DND-41 (cell line): Measurements from ENCODE around the gene EPN3.

Experiments
- EZH2 ChIP-seq: IDR thresholded peaks from 3 replicates; pipeline ENCODE4 v1.6.1; 2012; ENCODE audit warnings: borderline replicate concordance, low read depth, mild to moderate bottlenecking, moderate library complexity, low read length, inconsistent platforms; ENCODE audit not compliant: severe bottlenecking
- TF ChIP-seq, protein P1 (sequence below): IDR thresholded peaks from 2 replicates; pipeline ENCODE4 v1.5.1; 2012; ENCODE audit warnings: borderline replicate concordance, low read length, moderate library complexity, mild to moderate bottlenecking; ENCODE audit not compliant: poor library complexity, severe bottlenecking; ENCODE audit errors: extremely low read depth

DNA sequence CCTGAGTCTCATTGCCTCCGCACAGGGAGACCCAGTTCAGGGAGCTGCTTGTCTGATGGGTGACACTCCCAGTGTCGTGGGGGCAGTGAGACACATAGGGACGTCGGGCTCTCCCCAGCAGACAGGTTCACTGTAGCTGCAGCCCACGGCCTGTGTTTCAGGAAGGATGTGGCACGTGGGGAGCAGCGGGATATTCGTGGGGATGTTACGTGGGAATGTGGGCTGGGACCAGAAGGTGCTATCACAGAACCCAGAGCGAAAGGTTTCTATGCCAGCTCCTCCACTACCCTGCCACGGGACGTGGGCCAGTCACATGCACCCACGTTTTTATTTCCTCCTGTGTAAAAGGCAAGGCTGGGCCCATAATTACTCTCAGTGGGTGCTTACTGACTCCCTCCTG, 44.3 kb downstream of the EPN3 start:
- TF ChIP-seq, protein P1, sequence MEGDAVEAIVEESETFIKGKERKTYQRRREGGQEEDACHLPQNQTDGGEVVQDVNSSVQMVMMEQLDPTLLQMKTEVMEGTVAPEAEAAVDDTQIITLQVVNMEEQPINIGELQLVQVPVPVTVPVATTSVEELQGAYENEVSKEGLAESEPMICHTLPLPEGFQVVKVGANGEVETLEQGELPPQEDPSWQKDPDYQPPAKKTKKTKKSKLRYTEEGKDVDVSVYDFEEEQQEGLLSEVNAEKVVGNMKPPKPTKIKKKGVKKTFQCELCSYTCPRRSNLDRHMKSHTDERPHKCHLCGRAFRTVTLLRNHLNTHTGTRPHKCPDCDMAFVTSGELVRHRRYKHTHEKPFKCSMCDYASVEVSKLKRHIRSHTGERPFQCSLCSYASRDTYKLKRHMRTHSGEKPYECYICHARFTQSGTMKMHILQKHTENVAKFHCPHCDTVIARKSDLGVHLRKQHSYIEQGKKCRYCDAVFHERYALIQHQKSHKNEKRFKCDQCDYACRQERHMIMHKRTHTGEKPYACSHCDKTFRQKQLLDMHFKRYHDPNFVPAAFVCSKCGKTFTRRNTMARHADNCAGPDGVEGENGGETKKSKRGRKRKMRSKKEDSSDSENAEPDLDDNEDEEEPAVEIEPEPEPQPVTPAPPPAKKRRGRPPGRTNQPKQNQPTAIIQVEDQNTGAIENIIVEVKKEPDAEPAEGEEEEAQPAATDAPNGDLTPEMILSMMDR: no peak
- no peak for TF ChIP-seq EZH2
